DOHH2 (cell line): Measurements from ENCODE around the gene YIPF1.

ENCODE experiments used
- EZH2phosphoT487 ChIP-seq: fragments of 200-600 bp; sonication (generic); IDR thresholded peaks from 2 replicates; pipeline ENCODE4 v1.6.1; 2017; ENCODE audit warnings: borderline replicate concordance, mild to moderate bottlenecking, antibody characterized with exemption, low read length, moderate library complexity, mixed read lengths
- TF ChIP-seq, protein P1 (sequence below): fragments of 200-600 bp; sonication (generic); IDR thresholded peaks from one replicate; pipeline ENCODE4 v1.5.1; 2014; ENCODE audit warnings: antibody characterized with exemption, mild to moderate bottlenecking, low read depth, low read length; ENCODE audit not compliant: poor library complexity, severe bottlenecking

DNA sequence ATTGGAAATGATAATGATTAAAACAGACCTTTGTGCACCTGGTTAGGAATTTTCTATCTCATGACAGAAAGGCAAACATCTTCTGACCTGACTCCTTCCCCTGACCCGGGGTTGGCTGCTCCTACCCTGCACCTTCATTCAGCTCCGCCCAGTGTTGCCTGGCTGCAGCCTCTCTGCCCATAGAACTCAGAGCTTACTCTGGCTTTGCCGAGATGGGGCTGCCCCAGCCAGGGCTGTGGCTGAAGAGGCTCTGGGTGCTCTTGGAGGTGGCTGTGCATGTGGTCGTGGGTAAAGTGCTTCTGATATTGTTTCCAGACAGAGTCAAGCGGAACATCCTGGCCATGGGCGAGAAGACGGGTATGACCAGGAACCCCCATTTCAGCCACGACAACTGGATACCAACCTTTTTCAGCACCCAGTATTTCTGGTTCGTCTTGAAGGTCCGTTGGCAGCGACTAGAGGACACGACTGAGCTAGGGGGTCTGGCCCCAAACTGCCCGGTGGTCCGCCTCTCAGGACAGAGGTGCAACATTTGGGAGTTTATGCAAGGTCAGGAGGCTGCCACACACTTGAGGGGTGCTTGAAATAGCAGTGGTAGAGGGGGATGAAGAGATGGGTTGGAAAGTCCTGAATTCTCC lies 4.5 kb upstream of the YIPF1 start, which contains the start of gene DIO1:
- no peak for TF ChIP-seq EZH2phosphoT487
- TF ChIP-seq, protein P1, sequence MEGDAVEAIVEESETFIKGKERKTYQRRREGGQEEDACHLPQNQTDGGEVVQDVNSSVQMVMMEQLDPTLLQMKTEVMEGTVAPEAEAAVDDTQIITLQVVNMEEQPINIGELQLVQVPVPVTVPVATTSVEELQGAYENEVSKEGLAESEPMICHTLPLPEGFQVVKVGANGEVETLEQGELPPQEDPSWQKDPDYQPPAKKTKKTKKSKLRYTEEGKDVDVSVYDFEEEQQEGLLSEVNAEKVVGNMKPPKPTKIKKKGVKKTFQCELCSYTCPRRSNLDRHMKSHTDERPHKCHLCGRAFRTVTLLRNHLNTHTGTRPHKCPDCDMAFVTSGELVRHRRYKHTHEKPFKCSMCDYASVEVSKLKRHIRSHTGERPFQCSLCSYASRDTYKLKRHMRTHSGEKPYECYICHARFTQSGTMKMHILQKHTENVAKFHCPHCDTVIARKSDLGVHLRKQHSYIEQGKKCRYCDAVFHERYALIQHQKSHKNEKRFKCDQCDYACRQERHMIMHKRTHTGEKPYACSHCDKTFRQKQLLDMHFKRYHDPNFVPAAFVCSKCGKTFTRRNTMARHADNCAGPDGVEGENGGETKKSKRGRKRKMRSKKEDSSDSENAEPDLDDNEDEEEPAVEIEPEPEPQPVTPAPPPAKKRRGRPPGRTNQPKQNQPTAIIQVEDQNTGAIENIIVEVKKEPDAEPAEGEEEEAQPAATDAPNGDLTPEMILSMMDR = no peak
